SH-SY5Y (cell line): ENCODE data around the gene NCK2.

Experiments
- GATA2 ChIP-seq: IDR thresholded peaks from 2 replicates; pipeline ENCODE4 v1.6.1; 2011; ENCODE audit warnings: mild to moderate bottlenecking, low read depth, low read length
- GATA3 ChIP-seq: IDR thresholded peaks from 2 replicates; pipeline ENCODE4 v1.6.1; 2011; ENCODE audit warnings: low read depth, mild to moderate bottlenecking, low read length, moderate library complexity

DNA sequence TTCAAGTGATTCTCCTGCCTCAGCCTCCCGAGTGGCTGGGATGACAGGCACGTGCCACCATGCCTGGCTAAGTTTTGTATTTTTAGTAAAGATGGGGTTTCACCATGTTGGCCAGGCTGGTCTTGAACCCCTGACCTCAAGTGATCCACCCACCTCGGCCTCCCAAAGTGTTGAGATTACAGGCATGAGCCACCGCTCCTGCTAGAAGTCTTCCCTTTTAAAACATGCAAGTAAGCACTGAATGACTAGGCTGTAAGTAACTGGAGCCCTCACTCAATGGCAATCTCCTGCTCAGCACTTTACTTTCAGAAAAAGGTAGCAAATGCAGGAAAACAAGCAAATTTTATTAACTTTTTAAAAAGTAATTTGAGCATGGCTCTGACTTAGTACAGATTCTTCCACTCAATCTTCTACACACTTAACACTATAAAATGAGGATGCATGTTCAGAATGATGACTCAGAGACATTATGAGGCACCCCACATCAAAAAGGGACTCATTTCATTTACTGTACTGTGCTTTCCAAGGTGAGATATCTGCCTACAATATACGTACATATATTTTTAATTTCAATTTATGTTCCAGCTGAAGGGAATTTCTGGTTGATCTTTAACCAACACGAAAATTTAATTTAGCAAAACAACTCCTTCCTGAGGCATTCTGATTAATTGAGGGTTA, 6.6 kb upstream of the NCK2 start:
- TF ChIP-seq GATA3 (no peak), GATA2 (no peak)
